A549 (cell line): ENCODE results near the gene MOCS1.

Experiments
- CBX8 ChIP-seq: fragments of 200-600 bp; sonication (generic); IDR thresholded peaks from 2 replicates; pipeline ENCODE4 v1.6.1; 2016
- CTCF ChIP-seq: fragments of >200 bp; sonication (Bioruptor Twin); formaldehyde crosslinking; IDR thresholded peaks from 3 replicates; pipeline ENCODE4 v1.5.1; 2016
- JUN ChIP-seq, 2 experiments: fragments of >200 bp; sonication (Bioruptor Twin); formaldehyde crosslinking; IDR thresholded peaks; 2 replicates in 1 of 2; 3 replicates in 1 of 2; pipeline ENCODE4 v1.6.1; 2016 to 2017
- KDM1A ChIP-seq: fragments of 200-600 bp; sonication (generic); IDR thresholded peaks from 2 replicates; pipeline ENCODE4 v1.6.1; 2016; ENCODE audit warnings: low read depth, mild to moderate bottlenecking
- MAFK ChIP-seq: fragments of 450-650 bp; IDR thresholded peaks from 2 replicates; pipeline ENCODE4 v1.6.1; 2014; ENCODE audit not compliant: partially characterized antibody
- PHF8 ChIP-seq: fragments of 200-600 bp; sonication (generic); IDR thresholded peaks from 2 replicates; pipeline ENCODE4 v1.6.1; 2016; ENCODE audit warnings: low read depth, mild to moderate bottlenecking, antibody characterized with exemption, moderate library complexity, borderline replicate concordance
- POLR2A ChIP-seq: IDR thresholded peaks from 2 replicates; pipeline ENCODE4 v1.6.1; 2012; ENCODE audit warnings: mild to moderate bottlenecking, low read length
- RCOR1 ChIP-seq: fragments of 150-350 bp; IDR thresholded peaks from 2 replicates; pipeline ENCODE4 v1.6.1; 2014; ENCODE audit warnings: antibody characterized with exemption, low read length, low read depth

GRCh38 chr6:39926668-39927067, 7.6 kb downstream of the MOCS1 start:
- no peak for TF ChIP-seq CTCF
- TF ChIP-seq POLR2A, result no peak
- TF ChIP-seq MAFK, result no peak
- no peak for TF ChIP-seq CBX8
- no peak for TF ChIP-seq KDM1A
- no peak for TF ChIP-seq JUN (IDR thresholded peaks at IDR 0.05)
- no peak for TF ChIP-seq PHF8
- TF ChIP-seq RCOR1, result no peak
